Measurements from ENCODE around the gene PHACTR4. TPM values are rescaled to one million over a fixed set of nuclear protein-coding genes. Genes with fewer than 3 reads are reported as not detected.
A peak's percentile ranks its signal among the peaks of the same experiment; 100 is the strongest.

Gene PHACTR4
- total and polyA plus RNA-seq, 9 of the 15 experiments (the other 6 are each of a cell fraction or from before 2014, with no cell fraction given), result 6.4 to 43.6 (median 14.2) TPM

DNA sequence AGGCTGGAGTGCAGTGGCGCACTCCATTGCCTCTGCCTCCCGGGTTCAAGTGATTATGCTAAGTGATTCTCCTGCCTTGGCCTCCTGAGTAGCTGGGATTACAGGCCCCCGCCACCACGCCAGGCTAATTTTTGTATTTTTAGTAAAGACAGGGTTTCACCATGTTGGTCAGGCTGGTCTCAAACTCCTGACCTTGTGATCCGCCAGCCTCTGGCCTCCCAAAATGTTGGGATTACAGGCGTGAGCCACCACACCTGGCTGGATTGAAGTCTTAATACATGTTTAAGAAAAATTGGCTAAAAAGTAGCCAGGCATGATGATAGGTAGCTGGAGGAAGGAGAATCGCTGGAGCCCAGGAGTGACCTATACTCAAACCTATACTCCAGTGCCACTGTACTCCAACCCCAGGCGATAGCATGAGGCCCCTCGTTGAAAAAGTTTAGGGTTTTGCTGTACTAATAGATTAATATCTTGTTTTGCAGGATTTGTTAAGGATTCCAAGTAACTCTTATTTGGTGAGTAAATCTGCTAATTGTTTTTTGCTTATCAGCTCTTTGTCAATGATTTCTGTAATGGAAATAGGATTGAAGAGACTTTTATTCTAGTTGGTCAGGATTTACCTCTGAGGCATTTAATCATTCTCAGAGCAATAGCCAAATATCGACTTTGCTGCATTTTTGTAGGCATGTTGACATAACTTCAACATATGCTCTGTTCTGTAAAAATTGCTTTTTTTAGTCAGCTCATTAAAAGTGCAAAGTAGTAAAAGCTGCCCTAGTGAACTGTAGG is 138.3 kb downstream of the PHACTR4 start (continued):
- TF ChIP-seq, protein P1, sequence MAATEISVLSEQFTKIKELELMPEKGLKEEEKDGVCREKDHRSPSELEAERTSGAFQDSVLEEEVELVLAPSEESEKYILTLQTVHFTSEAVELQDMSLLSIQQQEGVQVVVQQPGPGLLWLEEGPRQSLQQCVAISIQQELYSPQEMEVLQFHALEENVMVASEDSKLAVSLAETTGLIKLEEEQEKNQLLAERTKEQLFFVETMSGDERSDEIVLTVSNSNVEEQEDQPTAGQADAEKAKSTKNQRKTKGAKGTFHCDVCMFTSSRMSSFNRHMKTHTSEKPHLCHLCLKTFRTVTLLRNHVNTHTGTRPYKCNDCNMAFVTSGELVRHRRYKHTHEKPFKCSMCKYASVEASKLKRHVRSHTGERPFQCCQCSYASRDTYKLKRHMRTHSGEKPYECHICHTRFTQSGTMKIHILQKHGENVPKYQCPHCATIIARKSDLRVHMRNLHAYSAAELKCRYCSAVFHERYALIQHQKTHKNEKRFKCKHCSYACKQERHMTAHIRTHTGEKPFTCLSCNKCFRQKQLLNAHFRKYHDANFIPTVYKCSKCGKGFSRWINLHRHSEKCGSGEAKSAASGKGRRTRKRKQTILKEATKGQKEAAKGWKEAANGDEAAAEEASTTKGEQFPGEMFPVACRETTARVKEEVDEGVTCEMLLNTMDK (IDR thresholded peaks at IDR 0.05; ENCODE audit: borderline replicate concordance, insufficient read depth, low read depth, low read length, poor library complexity, severe bottlenecking), result no peak
- TF ChIP-seq, protein P2, sequence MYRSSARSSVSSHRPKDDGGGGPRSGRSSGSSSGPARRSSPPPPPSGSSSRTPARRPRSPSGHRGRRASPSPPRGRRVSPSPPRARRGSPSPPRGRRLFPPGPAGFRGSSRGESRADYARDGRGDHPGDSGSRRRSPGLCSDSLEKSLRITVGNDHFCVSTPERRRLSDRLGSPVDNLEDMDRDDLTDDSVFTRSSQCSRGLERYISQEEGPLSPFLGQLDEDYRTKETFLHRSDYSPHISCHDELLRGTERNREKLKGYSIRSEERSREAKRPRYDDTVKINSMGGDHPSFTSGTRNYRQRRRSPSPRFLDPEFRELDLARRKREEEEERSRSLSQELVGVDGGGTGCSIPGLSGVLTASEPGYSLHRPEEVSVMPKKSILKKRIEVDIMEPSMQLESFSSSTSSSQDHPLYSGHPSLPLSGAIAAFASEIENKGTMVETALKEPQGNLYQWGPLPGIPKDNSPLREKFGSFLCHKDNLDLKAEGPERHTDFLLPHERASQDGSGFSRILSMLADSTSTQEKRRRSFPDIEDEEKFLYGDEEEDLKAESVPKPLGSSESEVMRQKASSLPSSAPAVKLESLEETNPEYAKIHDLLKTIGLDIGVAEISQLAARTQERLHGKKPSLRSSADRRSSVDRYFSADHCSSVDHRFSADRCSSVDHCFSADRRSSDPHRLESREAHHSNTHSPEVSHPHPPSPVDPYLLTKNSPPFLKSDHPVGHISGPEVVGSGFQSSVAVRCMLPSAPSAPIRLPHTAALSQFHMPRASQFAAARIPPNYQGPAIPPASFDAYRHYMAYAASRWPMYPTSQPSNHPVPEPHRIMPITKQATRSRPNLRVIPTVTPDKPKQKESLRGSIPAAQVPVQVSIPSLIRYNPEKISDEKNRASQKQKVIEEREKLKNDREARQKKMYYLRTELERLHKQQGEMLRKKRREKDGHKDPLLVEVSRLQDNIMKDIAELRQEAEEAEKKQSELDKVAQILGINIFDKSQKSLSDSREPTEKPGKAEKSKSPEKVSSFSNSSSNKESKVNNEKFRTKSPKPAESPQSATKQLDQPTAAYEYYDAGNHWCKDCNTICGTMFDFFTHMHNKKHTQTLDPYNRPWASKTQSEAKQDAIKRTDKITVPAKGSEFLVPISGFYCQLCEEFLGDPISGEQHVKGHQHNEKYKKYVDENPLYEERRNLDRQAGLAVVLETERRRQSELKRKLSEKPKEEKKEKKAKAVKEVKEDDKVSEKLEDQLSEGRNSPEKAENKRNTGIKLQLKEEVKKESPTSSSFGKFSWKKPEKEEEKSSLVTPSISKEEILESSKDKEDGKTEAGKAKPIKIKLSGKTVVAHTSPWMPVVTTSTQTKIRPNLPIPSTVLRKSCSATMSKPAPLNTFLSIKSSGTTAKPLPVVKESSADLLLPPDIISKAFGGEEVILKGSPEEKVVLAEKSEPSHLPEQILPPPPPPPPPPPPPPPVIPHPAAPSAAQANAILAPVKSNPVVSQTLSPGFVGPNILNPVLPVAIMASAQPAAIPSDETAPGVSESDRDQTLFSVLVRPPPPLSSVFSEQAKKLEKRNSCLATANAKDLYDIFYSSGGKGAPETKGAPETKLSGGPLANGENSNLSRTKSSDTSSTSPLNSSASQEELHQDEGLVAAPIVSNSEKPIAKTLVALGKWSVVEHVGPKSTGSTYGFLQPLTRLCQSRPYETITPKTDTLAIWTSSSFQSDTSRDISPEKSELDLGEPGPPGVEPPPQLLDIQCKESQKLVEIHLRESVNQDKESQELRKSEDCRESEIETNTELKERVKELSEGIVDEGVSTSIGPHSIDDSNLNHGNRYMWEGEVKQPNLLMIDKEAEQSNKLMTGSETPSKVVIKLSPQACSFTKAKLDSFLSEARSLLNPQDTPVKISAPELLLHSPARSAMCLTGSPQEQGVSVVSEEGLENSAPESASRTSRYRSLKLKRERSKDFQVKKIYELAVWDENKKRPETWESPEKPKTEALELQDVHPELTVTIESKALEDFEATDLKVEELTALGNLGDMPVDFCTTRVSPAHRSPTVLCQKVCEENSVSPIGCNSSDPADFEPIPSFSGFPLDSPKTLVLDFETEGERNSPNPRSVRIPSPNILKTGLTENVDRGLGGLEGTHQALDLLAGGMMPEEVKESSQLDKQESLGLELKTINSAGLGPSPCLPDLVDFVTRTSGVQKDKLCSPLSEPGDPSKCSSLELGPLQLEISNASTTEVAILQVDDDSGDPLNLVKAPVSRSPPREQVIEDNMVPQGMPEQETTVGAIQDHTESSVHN (IDR thresholded peaks at IDR 0.05; ENCODE audit: borderline replicate concordance in 1 of 2, low read depth in 1 of 2), result no peak
- TF ChIP-seq HNRNPL (IDR thresholded peaks at IDR 0.05; ENCODE audit: low read depth, low read length) (0 out of 2 replicates have a peak, but pooled peaks have one; percentile 5), FOSL1 (tag; conservative IDR thresholded peaks at IDR 0.05) (0 out of 2 replicates have a peak, but pooled peaks have one; percentile 31), FOXM1 (IDR thresholded peaks at IDR 0.05; ENCODE audit: low read depth) (no peak), FOXM1 (CRISPR knock-in tag; IDR thresholded peaks at IDR 0.05; ENCODE audit: low read depth) (peak; percentile 5; the same call in 1 of the 2 replicates), ZNF79 (CRISPR knock-in tag; IDR thresholded peaks at IDR 0.05; ENCODE audit: low read depth) (no peak), ZNF695 (CRISPR knock-in tag; IDR thresholded peaks at IDR 0.05) (0 out of 2 replicates have a peak, but pooled peaks have one; percentile 40), KHSRP (IDR thresholded peaks at IDR 0.05) (no peak), PHF21A (IDR thresholded peaks at IDR 0.05; ENCODE audit: borderline replicate concordance, low read depth) (no peak)
- TF ChIP-seq, protein P3, sequence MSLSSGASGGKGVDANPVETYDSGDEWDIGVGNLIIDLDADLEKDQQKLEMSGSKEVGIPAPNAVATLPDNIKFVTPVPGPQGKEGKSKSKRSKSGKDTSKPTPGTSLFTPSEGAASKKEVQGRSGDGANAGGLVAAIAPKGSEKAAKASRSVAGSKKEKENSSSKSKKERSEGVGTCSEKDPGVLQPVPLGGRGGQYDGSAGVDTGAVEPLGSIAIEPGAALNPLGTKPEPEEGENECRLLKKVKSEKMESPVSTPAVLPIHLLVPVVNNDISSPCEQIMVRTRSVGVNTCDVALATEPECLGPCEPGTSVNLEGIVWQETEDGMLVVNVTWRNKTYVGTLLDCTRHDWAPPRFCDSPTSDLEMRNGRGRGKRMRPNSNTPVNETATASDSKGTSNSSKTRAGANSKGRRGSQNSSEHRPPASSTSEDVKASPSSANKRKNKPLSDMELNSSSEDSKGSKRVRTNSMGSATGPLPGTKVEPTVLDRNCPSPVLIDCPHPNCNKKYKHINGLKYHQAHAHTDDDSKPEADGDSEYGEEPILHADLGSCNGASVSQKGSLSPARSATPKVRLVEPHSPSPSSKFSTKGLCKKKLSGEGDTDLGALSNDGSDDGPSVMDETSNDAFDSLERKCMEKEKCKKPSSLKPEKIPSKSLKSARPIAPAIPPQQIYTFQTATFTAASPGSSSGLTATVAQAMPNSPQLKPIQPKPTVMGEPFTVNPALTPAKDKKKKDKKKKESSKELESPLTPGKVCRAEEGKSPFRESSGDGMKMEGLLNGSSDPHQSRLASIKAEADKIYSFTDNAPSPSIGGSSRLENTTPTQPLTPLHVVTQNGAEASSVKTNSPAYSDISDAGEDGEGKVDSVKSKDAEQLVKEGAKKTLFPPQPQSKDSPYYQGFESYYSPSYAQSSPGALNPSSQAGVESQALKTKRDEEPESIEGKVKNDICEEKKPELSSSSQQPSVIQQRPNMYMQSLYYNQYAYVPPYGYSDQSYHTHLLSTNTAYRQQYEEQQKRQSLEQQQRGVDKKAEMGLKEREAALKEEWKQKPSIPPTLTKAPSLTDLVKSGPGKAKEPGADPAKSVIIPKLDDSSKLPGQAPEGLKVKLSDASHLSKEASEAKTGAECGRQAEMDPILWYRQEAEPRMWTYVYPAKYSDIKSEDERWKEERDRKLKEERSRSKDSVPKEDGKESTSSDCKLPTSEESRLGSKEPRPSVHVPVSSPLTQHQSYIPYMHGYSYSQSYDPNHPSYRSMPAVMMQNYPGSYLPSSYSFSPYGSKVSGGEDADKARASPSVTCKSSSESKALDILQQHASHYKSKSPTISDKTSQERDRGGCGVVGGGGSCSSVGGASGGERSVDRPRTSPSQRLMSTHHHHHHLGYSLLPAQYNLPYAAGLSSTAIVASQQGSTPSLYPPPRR (CRISPR knock-in tag; IDR thresholded peaks at IDR 0.05; ENCODE audit: borderline replicate concordance), result 0 out of 2 replicates have a peak, but pooled peaks have one; percentile 7

All from K562 (cell line).